GM18861 (cell line): ENCODE measurements around the gene PTPRJ.

Source experiments
- ATAC-seq: cut with Tn5 transposase; IDR thresholded peaks from one replicate; pipeline ENCODE4 v1.9.1; 2021; ENCODE audit not compliant: unreplicated experiment

PTPRJ gene

DNA sequence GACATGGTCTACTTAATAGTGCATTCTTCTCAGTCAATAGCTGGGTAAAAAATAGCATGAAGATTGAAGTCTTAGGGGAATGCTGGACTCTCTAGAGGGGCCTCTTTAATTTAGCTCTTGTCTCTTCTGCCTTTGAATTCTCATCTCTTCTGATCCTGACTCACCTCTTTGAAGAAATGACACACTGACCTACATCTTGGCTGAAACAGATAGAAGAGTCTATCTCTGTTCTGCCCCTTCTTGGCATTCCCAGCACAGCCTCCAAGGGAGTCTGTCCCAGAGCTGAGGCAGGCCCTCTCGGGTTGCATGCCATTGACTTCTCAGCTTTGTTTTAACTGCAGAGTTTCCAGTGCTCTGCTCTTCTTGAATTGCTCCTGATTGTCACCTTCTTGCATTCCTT lies 55.7 kb downstream of the PTPRJ start:
- no peak for ATAC-seq

DNA sequence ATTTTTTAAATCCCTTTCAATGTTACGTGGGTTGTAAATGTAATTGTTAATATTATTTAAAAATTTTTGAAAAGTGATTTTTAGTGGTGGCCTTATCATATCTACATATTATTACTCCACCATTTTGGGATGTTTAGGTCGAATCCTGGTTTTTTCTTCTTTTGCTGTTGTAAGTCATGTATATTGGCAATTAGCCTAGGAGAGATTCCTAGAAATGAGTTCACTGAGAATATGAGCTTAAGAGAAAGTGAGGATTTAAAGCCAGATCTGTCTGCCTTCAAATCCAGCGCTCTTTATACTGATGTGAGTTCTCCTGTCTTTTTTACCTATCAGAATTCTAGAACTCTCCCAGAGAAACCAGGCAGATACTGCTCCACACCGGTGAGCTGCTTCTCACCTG lies 56.1 kb downstream of the PTPRJ start:
- no peak for ATAC-seq

DNA sequence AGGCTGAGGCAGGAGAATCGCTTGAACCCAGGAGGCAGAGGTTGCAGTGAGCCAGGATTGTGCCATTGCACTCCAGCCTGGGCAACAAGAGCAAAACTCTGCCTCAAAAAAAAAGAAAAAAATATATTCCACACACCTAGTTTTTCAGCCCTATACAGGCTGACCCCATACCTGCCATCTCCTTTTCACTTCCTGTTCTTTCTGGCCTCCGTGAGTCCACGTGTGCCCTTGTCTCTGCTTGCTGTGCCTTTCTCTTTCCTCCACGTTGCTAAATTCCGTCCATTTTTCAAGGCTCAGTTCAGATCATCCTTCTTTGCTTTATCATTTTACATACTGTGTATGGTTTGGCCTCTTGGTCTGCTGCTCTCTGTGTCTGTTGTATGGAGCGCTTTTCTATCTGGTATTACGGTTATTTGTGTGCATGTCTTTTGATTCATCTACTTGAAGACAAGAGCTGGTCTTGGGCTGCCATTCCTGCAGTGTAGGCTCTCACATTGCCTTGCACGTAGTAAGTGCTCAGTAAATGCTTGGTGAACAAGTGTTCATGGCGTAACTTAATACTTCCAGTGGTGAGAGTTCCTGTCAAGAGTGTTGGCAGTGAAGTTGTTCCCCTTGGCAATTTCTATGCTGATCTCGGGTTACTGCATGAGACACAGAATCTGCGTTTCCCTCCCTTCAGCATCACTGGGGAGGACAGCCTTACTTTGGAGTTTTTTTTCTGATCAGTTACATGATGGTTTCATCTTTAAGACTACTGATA lies 57.5 kb downstream of the PTPRJ start:
- ATAC-seq = no peak

DNA sequence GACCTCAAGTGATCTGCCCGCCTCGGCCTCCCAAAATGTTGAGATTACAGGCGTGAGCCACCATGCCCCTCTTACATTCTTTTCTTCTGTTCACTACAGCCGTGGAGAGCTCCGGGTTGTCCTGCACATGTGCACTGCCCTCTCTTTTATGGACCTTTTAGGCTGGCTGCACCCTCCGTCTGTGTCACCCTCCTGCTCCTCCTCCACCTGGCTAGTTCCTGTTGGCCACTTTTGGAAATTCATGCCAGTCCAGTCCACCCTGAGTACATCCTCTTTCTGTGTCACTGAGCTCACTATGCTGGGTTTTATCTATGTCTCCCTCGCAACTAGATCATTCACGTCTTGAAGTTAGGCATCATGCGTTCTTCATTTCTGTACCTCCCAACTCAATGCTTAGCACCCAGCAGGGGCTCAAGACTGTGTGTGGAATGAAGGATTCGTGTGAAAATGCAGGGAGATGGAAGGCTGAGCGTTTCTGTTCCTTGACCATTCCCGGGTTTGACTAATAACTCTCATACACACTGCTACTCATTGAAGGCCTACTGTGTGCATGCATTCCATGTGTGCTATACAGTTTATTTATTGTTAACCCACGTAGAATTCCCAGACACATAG lies 60.6 kb downstream of the PTPRJ start:
- no peak for ATAC-seq

DNA sequence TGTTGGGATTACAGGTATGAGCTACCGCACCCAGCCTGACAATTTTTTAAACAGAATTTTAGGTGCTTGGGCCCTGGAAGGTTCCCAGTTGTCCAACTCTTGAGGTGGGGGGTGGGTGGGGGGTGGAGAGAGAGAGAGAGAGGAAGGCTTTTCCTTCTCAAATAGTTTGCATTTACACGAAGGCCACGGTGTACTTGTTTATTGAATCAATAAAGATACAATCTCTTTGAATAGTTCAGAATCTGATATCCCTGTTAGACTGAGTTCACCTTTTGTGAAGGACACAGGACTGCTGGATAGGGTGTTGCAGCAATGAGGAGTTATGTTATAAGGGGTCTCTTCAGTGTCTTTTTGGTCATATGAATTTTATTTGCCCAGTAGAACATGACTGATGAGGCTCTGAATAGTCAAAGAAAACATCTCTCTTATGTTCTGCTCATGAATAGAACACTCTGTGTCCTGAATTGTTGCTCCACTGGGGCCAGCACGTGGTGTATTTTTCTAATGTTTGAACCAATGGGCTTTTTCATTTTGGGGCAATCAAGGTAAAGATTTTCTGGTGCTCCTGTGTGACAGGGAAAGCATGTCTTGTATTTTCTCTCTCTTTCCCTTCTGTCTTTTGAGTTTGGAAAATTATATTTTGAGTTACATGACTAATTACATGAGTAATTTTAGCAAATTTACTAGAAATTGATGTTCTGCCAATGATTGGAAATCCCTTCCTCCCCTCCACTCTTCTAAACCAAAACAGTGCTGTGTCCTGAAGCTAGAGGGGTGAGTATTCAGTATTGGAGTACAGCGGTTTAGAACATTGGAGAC lies 61.7 kb downstream of the PTPRJ start:
- ATAC-seq = no peak

DNA sequence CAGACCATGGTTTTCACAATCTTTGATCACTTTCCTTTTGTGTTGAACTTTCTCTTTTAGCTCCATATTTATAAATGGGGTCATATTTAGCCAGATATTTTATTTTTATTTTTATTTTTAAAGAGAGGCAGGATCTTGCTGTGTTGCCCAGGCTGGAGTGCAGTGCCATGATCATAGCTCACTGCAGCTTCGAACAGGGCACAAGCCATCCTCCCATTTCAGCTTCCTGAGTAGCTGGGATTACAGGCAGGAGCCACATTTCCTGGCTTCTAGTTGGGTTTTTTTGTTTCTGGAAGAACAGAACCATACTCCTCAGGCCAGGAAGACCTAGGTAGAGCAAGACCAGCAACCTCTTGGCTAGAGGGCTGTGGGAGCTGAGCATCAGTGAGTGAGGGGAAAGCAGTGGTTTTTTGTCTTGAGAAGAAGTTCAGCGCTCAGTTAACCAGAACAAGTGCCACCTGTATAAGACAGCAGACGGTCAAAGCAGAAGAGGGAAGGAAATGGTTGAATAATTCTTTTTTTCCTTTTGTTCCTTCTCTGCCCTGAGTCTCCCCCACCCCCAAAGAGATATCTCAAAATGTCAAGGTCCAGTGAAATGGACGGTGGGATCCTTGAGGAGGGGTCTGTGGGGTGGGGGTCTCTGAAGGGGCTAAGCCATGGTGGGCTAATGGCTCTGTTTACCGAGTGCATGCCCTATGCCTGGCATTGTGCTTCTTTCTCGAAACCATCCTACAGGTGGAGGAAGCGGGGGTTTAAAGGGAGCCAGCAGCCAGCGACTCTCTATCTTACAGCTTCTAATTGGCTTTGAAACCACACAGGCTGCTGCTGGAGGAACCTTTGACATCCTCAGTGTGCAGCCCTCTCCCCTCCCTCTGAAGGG lies 63.0 kb downstream of the PTPRJ start:
- ATAC-seq = no peak

DNA sequence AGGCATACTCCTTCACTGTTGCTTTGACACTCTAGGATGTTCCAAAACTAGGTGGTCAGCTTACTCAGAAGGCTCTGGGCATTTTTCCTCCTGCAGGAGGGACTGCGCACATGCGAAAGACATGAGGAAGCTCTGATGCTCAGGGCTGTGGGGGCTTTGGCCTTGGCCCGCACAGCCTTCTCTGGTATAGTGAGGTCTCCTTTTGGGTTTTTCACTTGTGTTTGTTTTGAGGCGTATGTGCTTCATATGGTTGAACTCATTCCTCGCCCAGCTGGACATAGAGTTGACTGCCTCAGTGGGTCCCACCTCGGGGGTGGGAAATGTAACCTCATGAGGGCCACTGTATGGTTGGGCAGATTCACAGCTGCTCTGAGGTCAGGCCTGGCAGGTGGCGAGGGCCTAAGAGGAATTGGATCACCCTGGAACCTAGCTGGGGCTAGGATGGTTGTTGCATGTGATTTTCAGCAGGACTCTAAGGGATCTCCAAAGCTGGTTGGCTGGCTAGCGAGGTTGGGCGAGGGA lies 63.7 kb downstream of the PTPRJ start:
- no peak for ATAC-seq

DNA sequence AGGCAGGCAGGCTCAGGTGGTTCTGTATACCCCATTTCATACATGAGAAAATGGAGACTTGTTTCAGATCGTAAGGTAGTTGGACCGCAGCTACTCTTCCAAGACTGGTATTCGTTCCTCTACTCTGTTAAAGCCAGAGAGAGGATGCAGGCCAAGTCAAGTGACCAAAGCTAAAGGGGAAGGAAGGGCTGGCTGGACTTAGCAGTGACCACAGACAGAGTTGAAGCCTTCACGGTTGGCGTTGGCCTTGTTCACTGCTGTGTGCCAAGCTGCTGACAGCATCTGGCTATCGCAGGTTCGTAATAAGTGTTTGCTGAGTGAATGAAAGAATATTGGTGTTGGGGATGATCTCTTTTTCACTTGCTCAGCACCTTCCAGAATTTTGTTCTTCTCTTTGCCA lies 64.2 kb downstream of the PTPRJ start:
- no peak for ATAC-seq

DNA sequence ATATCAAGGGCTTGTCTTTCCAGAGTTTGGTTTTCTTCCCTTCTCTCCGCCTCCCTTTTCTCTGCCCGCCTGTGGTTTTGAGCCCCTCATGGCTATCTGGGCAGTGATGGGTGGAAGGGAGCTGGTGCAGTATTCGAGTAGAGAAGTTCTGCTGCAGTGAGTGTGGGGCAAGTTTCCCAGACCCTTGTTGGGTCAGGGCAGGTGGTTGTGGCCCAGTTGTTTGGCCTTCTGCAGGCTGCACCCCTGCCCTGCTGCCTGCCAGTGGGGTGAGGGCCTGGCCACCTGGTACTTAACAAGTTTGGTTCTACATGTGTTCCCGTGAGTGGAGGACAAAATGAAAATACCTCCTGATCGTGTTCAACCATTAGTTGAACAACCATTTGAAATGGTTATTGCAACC lies 65.2 kb downstream of the PTPRJ start:
- ATAC-seq = no peak

DNA sequence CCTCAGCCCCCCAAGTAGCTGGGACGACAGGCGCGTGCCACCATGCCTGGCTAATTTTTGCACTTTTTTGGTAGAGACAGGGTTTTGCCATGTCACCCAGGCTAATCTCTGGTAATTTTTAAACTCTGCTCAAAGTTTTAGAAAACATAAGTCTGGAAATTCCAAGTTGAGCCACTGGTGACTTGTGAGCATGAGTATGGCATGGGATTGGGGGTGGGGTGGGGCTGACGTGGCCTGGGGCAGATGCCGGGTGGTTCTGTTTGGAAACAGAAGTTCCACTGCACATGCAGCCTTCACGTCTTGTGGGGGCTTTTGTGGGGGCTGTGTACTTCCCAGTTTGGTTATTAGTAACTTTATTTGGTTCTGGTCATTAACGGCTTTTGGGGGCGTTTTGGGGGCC lies 67.3 kb downstream of the PTPRJ start:
- no peak for ATAC-seq

DNA sequence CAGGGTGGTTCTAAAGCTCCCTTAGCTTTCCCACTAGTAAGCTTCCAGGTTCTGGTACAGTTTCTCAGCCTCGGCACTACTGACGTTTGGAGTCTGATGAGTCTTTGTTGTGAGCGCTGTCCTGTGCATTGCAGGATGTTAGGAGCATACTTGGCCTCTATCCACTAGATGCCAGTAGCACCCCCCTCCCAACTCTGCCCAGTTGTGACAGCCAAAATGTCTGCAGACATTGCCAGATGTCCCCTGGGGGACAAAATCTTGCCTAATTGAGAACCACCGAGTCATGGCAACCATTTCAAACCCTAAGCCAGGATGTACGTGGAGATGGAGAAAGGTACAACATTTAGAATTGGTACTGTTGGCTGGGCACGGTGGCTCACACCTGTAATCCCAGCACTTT lies 68.7 kb downstream of the PTPRJ start:
- ATAC-seq = no peak

DNA sequence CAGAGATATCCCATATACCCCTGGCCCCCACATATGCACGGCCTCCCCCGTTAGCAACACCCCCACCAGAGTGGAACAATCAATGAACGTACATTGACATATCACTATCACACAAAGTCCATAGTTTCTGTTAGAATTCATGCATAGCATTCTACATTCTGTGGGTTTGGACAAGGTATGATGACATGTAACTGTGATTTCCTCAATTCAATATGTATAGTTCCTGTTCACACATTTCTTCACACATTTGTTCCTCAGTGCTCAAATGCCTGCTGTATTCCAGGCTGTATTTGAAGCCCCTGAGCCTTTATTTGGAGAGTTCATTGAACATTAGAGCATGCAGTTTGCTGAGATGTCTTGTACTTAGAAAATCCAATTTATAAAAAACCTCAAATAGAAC lies 69.9 kb downstream of the PTPRJ start:
- ATAC-seq = no peak

DNA sequence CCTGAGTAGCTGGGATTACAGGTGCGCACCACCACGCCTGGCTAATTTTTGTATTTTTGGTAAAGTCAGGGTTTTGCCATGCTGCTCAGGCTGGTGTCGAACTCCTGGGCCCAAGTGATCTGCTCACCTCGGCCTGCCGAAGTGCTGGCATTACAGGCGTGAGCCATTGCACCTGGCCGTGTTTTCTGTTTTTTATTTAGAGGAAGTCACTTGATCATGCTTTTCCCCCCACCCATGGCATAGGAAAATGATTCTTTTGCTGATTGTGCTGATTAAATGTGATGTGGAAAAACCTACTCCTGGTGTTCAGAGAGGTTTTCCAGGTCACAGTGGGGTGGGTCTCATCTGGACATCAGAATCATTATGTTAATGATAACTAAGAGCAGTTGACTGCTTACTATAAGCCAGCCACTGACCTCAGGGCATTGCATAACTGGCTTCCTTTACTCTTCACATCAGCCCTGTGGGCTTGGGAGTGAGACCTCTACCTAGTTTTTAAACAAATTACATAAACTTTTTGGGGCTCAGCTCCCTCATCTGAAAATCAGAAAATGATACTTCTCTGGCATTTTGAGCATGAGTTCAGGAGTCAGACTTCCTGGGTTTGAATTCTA lies 71.0 kb downstream of the PTPRJ start:
- no peak for ATAC-seq

DNA sequence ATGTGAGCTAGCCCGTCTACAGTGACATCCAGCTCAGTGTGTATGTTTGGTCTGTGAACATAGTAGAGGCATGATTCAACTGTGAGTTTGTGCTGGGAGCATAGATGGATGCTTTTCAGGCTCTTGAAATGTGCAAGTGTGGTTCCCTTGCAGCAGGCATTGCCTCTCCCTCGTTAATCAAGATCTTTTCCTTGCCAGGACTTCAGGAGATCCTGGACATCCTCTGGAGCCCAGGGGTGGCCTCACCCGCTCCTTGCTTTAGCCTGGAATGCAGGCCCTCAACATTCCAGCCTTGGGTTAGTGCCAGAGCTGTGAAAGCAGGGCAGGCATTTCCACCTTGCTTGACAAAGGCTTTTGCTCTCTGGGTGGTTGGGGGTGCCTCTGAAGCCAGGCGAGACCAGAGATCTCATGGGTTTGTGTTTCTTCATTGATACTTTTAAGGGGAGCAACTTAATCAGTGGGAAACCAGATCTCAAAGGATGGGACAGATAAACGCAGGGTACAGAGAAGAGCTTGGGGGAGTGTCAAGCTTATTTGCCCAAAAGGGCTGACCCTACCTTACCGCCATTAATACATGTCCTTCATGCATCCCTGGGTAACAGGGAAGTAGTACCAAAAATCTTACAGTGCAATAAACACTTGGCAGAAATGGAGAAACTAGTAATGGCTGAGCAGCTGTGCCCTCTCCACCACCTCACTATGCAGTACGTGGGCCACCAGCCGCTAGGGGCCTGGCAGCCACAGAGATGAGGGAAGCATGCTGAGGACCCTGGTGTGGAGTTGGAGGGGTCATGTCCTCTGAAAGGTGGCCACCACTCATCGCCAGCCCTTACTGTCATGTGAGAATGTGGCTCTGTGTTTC lies 72.1 kb downstream of the PTPRJ start:
- no peak for ATAC-seq

DNA sequence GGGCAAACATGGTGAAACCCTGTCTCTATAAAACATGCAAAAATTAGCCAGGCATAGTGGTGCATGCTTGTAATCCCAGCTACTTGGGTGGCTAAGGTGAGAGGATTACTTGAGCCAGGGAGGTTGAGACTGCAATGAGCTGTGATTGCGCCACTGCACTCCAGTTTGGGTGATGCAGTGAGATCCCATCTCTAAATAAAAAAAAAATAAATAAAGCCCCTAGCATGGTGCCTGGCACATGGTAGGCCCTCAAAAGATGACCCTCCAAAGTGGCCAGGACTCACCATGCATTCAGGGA lies 74.6 kb downstream of the PTPRJ start:
- no peak for ATAC-seq

DNA sequence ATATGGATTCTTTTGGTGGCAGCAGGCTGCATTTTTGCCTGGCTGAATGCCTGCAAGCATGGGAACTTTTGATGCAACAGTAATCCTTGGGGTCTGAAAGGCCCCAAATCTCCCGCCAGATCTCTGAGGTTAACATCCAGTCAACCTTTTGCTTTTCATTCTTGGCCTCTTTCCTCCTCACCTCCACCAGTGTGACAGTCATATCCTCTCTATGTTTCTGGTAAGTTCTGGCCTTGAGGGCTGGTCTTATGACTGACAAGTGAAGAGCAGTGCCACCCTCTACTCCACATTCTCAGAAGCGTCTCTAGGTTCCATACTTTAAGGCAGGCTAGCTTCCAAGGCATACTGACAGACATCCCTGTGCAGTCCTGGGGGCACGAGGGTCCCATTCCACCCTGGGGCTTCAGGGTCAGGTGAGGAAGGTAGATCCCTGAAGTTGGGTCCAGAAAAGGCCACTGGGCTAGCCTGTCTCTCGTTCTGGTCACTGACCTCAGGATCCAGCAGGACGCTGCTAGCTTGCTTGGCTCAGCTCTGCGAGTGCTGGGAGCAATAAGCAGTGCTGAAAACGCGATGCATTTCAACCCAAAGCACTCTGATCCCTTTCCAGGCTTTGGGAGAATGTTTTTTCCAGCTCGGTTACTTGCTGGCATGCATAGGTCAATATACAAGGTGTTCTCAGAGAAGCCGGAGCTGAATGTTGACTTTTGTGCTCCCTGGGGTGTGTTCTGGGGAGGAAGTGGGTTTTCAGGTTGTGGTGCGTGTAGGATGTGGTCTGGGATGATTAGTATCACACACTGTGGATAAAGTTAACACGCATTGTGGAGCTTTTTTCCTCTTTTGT lies 75.2 kb downstream of the PTPRJ start:
- no peak for ATAC-seq

DNA sequence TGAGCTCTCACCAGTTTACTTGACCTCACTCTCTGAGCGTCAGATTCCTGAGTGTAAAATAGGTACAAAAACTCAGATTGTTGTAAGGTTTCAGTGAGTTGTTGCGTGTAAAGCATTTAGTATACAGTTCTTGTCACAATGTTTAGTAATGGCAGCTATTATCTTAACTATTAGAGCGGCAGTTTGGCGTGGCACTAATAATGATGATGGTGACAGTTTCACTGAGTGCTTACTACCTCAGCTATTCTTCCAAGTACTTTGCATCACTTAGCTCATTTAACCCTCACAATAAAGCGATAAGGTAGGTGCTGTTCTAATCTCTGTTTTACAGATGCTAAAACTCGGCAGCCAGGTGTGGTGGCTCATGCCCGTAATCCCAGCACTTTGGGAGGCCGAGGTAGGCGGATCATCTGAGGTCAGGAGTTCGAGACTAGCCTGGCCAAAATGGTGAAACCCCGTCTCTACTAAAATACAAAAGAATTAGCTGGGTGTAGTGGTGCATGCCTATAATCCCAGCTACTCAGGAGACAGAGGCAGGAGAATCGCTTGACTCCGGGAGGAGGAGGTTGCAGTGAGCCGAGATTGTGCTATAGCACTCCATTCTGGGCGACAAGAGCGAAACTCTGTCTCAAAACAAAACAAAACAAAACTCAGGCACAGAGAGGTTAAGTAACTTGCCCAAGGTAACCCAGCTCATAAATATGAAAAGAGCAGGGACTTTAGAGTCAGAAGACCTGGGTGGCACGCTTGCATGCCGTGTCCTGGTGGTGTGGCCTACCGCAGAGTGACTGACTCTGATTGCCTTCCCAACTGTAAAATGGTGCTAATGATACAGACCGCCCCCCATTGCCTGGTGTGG lies 76.2 kb downstream of the PTPRJ start:
- ATAC-seq = no peak

DNA sequence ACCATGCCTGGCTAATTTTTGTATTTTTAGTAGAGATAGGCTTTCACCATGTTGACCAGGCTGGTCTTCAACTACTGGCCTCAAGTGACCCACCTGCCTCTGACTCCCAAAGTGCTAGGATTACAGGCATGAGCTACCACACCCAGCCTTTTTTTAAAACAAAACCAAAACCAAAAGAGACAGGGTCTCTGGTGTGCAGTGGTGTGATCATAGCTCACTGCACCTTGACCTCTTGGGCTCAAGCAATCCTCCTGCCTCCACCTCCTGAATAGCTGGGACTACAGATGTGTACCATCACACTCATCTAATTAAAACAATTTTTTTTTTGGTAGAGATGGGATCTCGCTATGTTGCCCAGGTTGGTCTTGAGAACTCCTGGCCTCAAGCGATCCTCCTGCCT lies 77.7 kb downstream of the PTPRJ start:
- no peak for ATAC-seq
